ENCODE data around the gene RBPMS2.
A peak's percentile ranks its signal among the peaks of the same experiment; 100 is the strongest.
"Not testable (repeated sequence)": the region's sequence is repeated elsewhere in the genome, so short reads cannot be mapped to it uniquely, and the experiment has no call there.

Gene RBPMS2

GRCh38 chr15:64775551-64776401 is at the start of gene RBPMS2:
Gene RBPMS2 (minus strand): TSS chr15:64775589. CDS start chr15:64775319, 270 bp downstream.
- DNase-seq = no peak

GRCh38 chr15:64824929-64825430 is 49.6 kb upstream of the RBPMS2 start:
- no peak for DNase-seq

- no peak for DNase-seq
Observed at GRCh38 chr15:64816452-64816851, 41.1 kb upstream of the RBPMS2 start.

GRCh38 chr15:64814965-64815364 is 39.6 kb upstream of the RBPMS2 start:
- not testable (repeated sequence) for DNase-seq

GRCh38 chr15:64814283-64814682 is 38.9 kb upstream of the RBPMS2 start:
- DNase-seq = not testable (repeated sequence)

GRCh38 chr15:64813075-64813474 is 37.7 kb upstream of the RBPMS2 start:
- no peak for DNase-seq

GRCh38 chr15:64810497-64811326 is 35.3 kb upstream of the RBPMS2 start:
- DNase-seq = no peak

- peak; percentile 34 to 64 (median 46) for DNase-seq
Observed at GRCh38 chr15:64809649-64810496, 34.5 kb upstream of the RBPMS2 start.

- DNase-seq = no peak
Observed at GRCh38 chr15:64808785-64809453, 33.5 kb upstream of the RBPMS2 start.

- no peak for DNase-seq
Observed at GRCh38 chr15:64807751-64808222, 32.4 kb upstream of the RBPMS2 start.

- DNase-seq = no peak
Observed at GRCh38 chr15:64807051-64807749, 31.8 kb upstream of the RBPMS2 start.

GRCh38 chr15:64806509-64806908 is 31.1 kb upstream of the RBPMS2 start:
- DNase-seq = no peak

GRCh38 chr15:64804619-64805018 is 29.2 kb upstream of the RBPMS2 start:
- DNase-seq = no peak

- DNase-seq = no peak
Observed at GRCh38 chr15:64803526-64803925, 28.1 kb upstream of the RBPMS2 start.

- no peak for DNase-seq
Observed at GRCh38 chr15:64800476-64800875, 25.1 kb upstream of the RBPMS2 start.

- not testable (repeated sequence) for DNase-seq
Observed at GRCh38 chr15:64798905-64799304, 23.5 kb upstream of the RBPMS2 start.

- DNase-seq = not testable (repeated sequence)
Observed at GRCh38 chr15:64795921-64796320, 20.5 kb upstream of the RBPMS2 start.

GRCh38 chr15:64795299-64795698 is 19.9 kb upstream of the RBPMS2 start:
- not testable (repeated sequence) for DNase-seq

- no peak for DNase-seq
Observed at GRCh38 chr15:64792282-64792681, 16.9 kb upstream of the RBPMS2 start.

GRCh38 chr15:64791401-64791800 is 16.0 kb upstream of the RBPMS2 start:
- no peak for DNase-seq

GRCh38 chr15:64783796-64784195 is 8.4 kb upstream of the RBPMS2 start:
- no peak for DNase-seq
